HG03520 (cell line): ENCODE measurements around the gene RAP2B.
"Not testable (repeated sequence)": the region's sequence is repeated elsewhere in the genome, so short reads cannot be mapped to it uniquely, and the experiment has no call there.

Experiments
- ATAC-seq: cut with Tn5 transposase; IDR thresholded peaks from one replicate; pipeline ENCODE4 v1.9.1; 2021; ENCODE audit warnings: mild to moderate bottlenecking, moderate library complexity; ENCODE audit not compliant: unreplicated experiment

The RAP2B gene

GRCh38 chr3:153161714-153162512 lies at the start of gene RAP2B:
RAP2B (plus strand) TSS chr3:153162226; CDS start chr3:153162694, 468 bp downstream.
- ATAC-seq = peak; percentile 48

GRCh38 chr3:153113541-153113940 lies 48.5 kb upstream of the RAP2B start:
- ATAC-seq = no peak

GRCh38 chr3:153114270-153114669 lies 47.8 kb upstream of the RAP2B start:
- ATAC-seq = not testable (repeated sequence)

- no peak for ATAC-seq
Observed at GRCh38 chr3:153115326-153115725, 46.7 kb upstream of the RAP2B start.

- ATAC-seq = no peak
Observed at GRCh38 chr3:153127788-153128187, 34.2 kb upstream of the RAP2B start.

GRCh38 chr3:153129426-153129825 lies 32.6 kb upstream of the RAP2B start:
- no peak for ATAC-seq

- ATAC-seq = no peak
Observed at GRCh38 chr3:153129866-153130265, 32.2 kb upstream of the RAP2B start.

GRCh38 chr3:153130312-153130977 lies 31.6 kb upstream of the RAP2B start:
- ATAC-seq = peak; percentile 96

GRCh38 chr3:153137626-153138025 lies 24.4 kb upstream of the RAP2B start:
- no peak for ATAC-seq

GRCh38 chr3:153138276-153139210 lies 23.5 kb upstream of the RAP2B start:
- ATAC-seq = peak; percentile 77

GRCh38 chr3:153142961-153143360 lies 19.1 kb upstream of the RAP2B start:
- ATAC-seq = no peak

- no peak for ATAC-seq
Observed at GRCh38 chr3:153144071-153144470, 18.0 kb upstream of the RAP2B start.

- ATAC-seq = no peak
Observed at GRCh38 chr3:153144779-153145178, 17.2 kb upstream of the RAP2B start.

GRCh38 chr3:153145454-153145853 lies 16.6 kb upstream of the RAP2B start:
- ATAC-seq = no peak

GRCh38 chr3:153146191-153147053 lies 15.6 kb upstream of the RAP2B start:
- ATAC-seq = no peak

- no peak for ATAC-seq
Observed at GRCh38 chr3:153150991-153151390, 11.0 kb upstream of the RAP2B start.

- ATAC-seq = not testable (repeated sequence)
Observed at GRCh38 chr3:153155786-153156185, 6.2 kb upstream of the RAP2B start.

- ATAC-seq = no peak
Observed at GRCh38 chr3:153158189-153158588, 3.8 kb upstream of the RAP2B start.

- no peak for ATAC-seq
Observed at GRCh38 chr3:153158961-153159735, 2.9 kb upstream of the RAP2B start.
